Measurements from ENCODE around the gene SLC2A10.
A peak's percentile ranks its signal among the peaks of the same experiment; 100 is the strongest.
"Not testable (repeated sequence)": the region's sequence is repeated elsewhere in the genome, so short reads cannot be mapped to it uniquely, and the experiment has no call there.

Gene SLC2A10

DNA sequence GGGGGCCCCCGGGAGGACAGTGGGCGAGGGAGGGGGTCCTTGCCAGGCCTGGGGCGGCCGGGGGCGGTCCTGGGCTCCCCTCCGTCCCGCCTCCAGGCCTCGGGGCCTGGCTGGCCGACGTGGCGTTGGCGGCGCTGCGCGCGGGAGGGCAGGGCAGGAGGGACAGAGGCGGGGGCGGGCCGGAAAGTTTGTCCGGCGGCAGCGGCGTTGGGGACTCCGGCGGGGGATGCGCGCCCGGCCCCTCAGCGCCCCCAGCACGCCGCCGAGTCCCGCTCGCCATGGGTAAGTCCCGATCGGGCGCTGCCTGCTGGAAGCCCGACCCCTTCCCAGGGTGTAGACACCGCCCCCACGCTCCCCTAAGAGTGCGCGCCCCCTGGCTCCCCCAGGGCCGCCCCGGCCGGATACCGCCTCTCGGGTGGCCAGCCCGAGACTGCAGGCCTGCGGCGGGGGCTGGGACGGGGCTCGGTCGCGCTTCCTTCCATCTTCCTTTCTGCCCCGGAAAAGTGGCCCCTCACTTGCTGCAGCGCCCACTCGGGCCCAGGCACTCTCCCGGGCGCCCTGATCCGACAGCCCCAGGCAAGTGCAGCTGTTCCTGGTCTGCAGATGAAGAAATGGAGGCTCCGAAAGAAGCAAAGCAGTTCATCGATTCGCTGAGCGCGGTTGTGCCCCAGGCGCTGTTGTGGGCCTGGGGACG, at the start of gene SLC2A10:
TSS of gene SLC2A10 (plus strand) at position 191 of the 694 bp plus-strand sequence. CDS start at position 279, 88 bp downstream.
- no peak for DNase-seq

DNA sequence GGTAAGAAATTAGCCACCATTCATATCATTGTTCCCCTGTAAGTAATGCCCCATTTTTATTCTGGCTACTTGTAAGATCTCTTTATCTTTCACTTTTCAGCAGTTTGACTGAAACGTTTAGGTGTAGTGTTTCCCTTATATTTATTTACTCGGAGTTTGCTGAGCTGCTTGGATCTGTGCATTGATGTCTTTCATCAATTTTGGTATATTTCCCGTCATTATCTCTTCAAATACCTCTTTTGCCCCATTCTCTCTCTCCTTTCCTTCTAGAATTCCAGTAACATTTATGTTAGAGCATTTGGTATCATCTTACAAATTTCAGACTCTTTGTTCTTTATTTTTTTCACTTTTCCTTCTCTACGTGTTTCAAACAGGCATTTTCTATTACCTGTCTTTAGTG, 49.0 kb upstream of the SLC2A10 start:
- DNase-seq = no peak

DNA sequence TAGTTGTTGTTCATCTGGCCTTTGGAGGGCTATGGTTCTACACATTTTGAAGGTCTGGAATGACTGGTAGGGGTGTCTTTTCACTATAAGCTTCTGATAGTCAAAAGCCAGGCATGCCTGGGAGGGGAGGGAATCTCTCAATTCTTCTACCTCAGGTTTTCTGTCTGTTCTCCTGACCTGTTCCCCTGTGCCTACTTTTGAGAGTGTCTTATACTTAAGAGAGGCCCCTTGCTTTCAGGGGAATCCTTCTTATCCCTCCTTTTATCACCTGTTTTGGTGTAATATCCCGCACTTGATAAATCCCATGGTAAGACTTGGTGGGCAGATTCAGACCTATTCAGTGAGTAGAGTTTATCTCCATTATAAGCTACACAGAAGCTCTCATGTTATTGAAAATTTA, 47.8 kb upstream of the SLC2A10 start:
- DNase-seq = no peak

DNA sequence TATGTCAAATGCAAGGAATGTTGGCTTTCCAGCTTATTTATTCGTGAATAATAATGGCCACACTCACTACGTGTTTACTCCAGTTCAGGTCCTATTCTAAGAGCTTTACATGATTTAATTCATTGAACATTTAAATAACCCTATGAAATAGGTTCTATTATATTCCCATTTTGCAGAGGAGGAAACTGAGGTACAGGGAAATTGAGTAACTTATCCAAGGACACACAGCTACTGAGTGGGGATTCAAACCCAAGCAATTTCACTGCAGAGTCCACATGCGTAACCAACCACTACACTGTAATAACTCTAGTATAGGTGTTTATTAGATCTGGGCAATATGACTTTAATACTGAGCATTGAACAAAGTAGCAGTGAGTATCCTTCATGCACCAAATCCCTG, 45.9 kb upstream of the SLC2A10 start:
- no peak for DNase-seq

DNA sequence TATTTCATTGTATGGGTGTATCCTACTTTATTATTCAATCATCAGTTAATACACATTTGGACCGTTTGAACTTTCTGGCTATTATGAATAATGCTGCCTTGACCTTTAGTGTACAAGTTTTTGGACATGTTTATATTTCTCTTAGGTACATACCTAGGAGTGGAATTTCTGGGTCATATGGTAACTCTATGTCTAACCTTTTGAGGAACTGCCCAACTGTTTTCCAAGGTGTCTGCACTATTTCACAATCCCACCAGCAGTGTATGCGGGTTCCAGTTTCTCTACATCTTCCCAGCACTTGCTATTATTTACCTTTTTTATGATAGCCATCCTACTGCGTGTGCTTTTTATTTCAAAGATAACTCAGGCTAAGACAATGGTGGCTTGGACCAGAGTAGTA, 43.8 kb upstream of the SLC2A10 start:
- no peak for DNase-seq

DNA sequence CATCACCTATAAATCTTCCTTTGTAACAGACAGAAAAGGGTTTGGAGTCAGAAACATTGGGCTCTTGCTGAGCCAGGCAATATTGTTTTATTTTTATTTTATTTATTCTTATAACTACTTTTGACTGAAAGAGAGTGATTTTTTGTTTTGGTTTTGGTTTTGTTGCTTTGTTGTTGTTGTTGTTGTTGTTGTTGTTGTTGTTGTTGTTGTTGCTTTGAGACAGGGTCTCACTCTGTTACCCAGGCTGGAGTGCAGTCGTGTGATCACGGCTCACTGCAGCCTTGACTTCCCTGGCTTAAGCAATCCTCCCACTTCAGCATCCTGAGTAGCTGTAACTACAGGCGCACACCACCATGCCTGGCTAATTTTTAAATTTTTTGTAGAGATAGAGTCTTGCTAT, 43.1 kb upstream of the SLC2A10 start:
- no peak for DNase-seq

DNA sequence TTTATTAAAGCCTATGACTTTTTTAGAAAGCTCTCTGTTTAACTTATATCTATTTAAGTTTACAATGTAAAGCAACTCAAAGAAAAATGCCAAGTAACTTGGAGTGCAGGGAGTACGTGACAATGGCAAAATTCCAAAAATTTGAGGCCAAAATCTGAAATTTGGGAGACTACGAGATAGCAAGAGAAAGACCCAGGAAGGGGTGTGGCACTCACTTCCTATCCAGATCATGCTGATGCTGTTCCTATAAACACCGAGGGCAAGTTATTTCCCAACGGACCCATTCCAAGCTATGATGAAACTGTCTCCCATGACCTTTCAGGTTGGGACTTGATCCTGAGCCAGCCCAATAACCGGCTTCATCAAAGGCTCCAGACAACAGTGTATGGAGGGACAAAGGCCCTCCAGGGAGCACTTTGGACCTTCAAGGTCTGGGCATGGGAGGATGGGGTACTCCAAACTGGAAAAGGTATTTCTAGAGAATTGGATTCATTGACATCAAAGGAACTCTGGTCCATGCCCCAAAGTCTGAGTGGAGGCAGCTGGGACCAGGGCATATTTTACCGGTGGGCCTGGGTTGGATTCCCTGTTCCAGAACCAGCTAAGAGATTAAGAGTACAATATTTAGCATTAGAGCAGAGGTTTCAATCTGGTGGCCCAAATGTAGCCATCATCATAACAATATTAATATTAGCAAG, 42.5 kb upstream of the SLC2A10 start:
- no peak for DNase-seq

DNA sequence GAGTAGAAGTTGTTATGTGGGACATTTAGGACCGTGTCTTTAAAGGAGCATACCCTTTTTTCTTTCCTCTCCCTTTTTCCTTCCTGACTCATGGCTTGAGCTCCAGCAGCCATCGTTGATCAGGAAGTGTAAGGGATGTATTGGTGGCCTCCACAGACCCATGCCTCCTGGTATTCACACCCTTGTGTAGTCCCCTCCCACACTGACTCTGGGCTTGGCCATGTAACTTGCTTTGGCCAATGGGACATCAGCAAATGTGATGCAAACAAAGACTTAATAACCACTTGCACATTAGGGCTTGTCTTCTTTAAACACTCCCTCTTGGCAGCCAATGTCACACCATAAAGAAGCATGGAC, 39.2 kb upstream of the SLC2A10 start:
- DNase-seq = no peak

DNA sequence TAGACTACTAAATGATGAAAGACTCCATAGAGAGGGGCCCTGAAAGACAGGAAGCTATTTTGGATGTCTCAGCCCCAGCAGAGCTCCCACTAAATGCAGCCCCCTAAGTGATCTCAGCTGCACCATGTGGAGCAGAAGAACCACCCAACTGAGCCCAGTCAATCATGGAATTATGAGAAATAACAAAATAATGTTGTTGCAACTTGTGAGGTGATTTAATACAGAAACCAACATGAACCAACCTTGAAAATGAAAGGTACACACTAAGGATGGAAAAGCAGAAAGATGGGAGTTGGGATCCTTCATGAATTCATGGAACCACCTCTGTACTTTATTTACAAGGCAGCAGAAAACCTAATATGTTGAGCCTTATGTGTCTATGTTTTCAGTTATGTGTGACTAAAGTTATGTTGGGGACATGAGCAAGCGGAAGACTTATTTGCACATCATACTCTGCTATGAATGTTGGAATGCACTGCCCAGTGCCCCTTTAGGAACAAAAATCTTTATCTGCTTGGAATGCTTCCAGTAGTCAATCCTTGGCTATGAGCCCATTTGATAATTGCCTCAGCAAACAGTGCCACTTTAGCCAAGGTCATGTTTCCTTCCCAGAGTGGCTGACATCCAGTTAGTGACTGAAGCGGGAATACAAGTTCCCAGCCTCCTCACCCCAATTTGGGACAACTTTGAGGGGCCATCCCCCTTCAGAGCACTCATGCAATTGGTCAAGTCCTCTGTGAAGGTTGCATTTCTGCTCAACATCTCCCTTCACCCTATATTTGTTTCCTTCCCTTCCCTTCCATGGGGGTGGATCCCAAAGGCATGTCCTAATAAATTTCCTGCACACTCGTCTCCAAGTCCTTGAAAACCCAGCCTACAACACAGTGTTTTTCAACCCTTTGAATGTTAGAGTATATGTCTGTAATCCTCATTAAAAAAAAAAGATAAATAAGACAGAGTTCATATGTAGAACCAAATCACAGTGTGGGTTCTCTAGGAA, 38.6 kb upstream of the SLC2A10 start:
- no peak for DNase-seq

DNA sequence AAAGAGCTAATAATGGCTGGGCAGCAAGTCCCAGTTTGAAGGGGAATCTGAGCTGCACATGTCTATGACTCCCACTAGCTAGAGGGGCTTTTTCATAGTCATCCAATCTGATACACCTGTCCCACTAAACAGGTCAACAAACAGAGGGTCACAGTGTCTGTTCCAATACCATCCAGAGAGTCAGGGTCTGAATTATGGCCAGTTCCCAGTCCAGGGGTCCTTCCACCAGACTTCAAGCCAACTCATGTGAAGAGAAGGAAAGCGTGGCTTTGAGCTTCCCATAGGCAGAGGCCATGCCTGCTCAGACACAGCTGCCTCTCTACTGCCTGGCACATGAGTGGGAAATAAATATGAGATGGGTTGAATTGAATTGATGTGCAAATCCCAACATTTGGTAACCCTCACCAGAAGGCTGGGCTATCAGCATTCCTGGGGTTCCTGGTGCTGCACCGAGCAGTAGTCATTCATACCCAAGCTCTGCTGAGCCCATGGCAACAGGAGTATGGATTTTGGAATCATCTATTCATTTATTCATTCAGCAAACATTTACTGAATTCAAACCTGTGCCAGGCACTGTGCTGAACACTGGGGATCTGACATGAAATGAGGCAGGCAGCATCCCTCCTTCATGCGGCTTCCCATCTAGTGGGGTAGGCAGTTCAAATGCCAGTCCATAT, 37.4 kb upstream of the SLC2A10 start:
- DNase-seq = no peak

DNA sequence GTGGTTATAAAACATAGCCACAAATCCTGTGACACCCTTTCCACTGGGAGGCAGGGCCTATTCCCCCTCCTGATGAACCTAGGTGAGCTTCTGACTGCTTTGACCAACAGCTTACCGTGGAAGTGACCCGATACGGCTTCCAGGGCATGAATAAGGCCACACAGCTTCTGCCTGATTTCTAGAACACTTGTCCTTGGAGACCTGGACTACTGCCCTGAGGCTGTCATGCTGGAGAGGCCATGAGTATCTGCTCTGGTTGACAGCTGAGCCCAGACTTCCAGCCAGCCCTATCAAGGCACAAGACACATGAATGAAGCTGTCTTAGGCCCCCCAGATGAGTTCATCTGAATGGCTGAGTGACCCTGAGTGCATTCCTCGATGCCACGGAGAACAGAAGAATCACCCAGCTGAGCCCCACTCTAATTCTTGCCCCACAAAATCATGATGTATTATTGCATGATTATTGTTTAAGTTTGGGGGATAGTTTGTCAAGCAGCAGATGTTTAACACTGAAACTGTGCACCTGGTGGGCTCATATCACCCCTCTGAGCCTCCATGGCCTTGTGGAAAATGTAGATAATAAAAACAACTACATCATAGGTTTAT, 36.8 kb upstream of the SLC2A10 start:
- no peak for DNase-seq

DNA sequence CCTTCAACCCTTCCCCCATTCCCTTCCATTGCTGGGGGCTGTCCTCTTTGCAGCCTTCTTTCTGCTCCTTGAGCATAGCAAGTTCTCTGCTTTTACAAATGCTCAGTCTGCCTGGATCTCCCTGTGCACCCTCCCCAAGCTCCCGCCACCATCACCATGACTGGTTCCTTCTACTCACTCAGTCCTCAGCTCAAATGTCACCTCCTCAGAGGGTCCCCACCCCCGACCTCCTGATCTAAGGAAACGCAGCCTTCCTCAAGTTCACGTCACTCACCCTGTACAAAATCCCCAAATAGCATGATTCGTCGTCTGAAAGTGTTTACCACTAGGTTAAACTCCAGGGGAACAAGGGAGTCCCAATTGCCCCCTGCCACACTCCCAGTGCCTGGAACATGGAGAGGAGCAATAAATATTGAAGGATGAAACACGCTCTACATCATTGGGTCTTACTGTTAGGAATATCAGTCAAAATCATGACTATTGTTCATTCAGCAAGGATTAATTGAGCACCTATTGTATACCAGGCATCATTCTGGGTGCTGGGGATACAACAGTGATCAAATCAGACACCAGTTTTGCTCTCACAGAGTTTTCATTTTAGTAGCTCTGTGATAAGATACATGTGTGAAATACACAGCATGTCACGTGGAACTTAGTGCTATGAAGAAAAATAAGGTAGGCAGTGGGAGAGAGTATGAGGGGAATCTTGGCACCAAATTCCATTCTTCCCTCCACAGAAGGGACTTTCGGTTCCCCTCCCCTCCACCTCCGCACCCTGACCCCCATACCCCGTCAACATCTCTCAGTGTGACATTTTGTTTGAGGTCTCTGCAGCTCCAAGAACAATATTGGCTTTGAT, 35.8 kb upstream of the SLC2A10 start:
- no peak for DNase-seq

DNA sequence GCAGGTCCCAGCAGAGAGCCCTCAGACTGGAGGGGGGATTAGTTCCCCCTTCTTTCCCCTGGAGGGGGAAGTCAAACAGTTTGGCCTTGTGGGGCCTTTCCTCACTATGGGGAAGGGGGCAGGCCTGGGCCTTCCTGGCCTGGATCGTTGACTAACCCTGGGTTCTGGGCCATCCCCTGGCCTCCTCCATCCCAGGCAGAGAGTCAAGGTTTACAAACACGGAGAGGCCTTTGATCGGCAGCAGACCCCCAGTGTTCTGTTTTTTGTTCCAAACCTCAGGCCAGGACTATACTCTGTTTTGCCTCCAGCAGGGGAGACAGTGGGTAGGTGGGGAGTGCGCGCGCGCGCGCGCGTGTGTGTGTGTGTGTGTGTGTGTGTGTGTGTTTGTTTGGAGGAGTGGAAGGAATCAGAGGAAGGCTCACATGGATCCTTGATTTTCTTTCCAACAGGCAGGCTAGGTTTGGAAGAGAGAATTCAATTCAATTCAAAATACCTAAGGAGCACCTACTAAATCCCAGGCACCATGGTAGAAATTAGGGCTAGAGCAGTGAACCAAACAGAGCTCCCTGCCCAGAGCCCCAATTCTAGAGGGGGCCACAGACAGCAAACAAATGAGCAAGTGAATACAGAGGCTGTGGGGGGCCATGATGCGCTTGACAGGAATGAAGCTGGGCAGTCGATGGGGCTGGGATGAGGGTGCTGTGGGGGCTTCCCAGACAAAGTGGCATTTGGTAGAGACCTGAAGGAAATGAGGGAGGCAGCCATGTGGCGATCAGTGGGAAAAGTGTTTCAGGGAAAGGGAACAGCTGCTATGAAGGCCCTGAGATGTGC, 35.0 kb upstream of the SLC2A10 start:
- DNase-seq = no peak

DNA sequence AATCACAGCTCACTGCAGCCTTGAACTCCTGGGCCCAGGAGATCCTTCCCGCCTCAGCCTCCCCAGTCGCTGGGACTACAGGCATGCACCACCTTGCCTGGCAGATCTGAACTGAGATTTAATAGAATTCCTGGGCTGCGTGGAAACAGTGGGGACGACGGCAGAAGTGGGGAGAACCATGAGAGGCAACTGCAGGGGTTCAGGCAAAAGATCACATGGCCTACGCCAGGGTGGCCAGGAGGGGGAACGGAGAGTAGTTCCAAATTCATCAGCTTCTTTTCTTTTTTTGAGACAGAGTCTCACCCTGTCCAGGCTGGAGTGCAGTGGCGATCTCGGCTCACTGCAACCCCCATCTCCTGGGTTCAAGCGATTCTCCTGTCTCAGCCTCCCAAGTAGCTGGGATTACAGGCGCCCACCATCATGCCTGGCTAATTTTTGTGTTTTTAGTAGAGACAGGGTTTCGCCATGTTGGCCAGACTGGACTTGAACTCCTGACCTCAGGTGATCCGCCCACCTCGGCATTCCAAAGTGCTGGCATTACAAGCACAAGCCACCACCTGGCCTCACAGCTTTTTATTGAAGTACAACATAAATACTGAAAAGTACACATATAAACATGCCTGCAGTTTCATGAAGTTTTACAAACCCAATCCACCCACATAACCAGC, 32.7 kb upstream of the SLC2A10 start:
- DNase-seq = not testable (repeated sequence)

DNA sequence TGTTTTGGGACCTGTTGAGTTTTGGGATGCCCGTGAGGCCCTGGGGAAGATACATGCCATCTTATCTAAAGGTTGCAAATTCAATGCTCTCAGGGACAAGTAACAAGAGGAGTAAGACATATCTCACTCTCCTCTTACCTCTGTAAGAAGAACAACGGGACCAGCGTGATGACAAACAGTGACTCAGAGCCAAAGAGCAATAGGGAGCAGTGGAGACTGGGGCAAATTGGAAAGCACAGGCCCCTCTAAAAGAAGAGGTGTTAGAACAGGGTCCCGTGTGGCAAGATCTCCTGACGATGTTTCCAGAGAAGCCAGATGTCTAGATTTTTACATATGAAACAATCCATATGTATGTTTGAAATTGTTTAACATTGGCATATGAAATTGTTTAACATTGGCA, 31.8 kb upstream of the SLC2A10 start:
- no peak for DNase-seq

DNA sequence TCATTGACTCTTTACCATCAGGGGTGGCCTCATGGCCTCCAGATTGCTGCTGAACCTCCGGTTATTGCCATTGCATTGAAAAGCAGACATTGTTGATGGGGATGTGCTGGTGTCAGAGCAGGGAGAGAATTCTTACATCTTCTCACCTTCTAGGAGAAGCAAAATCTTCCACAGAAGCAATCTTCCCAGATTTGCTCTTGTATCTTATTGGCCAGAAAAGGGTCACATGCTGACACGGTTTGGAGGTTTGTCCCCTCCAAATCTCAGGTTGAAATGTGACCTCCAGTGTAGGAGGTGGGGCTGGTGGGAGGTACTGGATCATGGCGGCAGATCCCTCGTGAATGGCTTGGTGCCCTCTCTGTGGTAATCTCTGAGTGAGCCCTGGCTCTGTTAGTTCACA, 30.9 kb upstream of the SLC2A10 start:
- no peak for DNase-seq

DNA sequence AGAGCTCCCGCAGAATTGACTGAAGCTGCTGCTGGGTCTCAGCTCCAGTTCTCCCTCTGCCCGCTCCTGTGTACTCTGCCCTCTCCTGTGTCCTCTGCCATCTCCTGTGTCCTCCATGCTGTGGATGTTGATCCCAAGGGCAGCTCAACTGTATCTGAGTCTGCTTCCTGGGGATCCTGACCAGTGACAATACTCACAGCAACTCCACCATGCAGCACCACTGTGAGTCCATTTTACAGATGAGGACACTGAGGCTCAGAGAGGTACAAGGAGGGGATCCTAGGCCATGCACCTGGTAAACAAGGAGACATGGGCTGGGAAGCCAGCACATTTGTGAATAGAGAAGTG, 28.8 kb upstream of the SLC2A10 start:
- no peak for DNase-seq

DNA sequence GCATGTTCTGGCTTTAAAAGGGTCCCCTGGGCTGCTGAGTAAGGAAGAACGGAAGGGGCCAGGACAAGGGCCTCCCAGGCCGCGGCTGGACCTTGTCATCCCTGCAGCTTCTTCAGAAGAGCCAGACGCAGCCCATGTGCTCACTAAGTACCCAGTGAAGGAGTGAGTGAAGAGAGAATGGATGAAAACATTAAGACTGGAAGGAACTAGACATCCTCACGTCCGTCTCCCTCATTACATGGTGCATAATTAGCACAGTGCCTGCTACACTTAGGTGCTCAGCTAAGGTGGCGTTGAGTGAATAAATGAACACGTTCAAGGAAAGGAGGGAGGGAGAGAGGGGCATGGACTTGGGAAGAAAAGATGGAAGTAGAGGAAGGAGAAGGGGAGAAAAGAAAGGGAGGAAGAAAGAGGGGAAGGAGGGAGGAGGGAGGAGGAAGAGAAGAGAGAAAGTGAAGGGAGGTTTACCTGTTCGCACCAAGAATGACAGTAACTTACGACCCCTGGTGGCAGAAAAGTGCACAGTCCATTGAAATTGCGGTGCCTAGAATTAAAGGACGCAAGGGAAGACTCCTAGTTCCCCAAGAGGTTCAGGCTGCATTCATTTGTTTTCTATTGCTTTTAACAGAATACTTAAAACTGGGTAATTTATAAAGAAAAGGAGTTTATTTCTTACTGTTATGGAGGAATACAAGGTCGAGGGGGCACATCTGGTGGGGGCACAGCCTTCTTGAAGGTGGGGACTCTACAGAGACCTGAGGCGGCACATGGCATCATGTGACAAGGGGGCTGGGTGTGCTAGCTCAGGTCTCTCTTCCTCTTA, 28.2 kb upstream of the SLC2A10 start:
- DNase-seq = peak in 1 of 2 donors; percentile 50
